Activated T-cell treated with anti-CD3 and anti-CD28 coated beads, Interleukin-2, amount 50 U/mL, for 48 hours (primary cell): ENCODE data around the gene TMEM232.

Experiments
- DNase-seq, 2 experiments: peaks; one replicate each; pipeline ENCODE4 v3.0.0-alpha.2; 2020

Gene TMEM232

DNA sequence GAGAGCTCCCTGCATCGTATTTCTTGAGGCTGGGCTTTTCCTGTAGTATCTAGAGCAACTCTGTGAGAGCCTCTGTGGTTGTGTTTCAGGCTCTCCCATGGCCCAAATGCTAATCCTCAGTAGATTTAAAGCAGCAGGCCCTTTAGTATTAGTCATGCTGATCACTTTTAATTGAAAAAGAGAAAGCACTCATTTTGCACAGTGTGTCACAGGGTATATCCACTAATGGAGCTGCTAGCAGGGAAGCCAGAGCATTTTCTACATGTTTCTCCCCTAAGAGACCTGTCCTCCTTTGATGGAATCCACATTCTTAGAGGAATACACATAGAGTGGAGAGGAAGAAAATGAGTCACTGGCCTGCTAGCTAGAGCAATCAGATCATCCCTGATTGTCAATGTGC, 348.5 kb downstream of the TMEM232 start:
- DNase-seq: no peak

DNA sequence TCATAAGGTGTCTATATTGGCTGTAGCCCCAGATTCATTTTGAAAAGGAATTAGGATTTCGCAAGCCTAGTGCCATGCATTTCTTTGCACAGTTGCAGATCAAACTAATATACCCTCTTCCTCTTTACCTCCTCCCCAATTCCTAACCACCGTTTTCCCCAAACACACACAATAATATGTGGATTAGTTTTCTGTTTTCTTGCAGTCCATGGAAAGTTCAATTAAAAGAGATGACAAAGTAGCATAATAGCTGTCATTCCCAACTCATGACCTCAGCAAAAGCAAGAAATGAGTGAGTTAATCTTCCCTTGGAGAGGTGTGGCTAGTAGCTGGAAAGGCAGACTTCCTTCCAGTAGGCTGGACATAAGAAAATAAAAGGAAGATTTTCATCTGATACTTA, 349.1 kb downstream of the TMEM232 start:
- no peak for DNase-seq

DNA sequence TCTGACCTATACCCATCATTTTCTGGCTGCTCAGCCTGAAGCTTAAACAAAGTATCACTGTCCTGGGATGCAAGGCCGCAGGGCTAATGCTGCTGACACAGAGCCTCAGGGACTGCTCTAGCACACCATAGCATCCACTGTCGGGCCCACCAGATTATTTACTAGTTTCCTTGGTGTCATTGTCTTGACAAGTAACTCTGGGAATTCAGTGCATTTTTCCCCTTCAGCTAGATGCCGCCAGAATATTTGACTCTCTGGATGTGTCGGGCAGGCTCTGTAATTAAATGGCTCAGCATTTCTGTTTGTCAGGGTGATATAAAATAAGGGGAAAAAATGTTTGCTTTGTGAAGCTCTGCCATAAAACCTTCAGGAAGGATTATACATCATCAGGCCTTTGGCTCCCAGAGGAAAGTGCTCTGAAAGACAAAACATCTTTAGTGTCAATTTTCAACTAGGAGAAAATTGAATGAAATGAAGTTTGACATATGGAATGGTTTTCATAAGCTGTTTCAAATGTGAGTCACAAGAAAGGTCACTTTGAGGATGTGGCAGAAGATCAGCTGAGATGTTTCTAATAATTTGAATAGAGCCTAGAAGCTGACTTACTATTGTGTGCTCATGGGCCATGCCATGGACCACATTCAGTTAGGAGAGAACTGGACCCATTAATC, 350.1 kb downstream of the TMEM232 start:
- no peak for DNase-seq

GRCh38 chr5:110371725-110372041, 354.8 kb downstream of the TMEM232 start:
- DNase-seq: no peak

DNA sequence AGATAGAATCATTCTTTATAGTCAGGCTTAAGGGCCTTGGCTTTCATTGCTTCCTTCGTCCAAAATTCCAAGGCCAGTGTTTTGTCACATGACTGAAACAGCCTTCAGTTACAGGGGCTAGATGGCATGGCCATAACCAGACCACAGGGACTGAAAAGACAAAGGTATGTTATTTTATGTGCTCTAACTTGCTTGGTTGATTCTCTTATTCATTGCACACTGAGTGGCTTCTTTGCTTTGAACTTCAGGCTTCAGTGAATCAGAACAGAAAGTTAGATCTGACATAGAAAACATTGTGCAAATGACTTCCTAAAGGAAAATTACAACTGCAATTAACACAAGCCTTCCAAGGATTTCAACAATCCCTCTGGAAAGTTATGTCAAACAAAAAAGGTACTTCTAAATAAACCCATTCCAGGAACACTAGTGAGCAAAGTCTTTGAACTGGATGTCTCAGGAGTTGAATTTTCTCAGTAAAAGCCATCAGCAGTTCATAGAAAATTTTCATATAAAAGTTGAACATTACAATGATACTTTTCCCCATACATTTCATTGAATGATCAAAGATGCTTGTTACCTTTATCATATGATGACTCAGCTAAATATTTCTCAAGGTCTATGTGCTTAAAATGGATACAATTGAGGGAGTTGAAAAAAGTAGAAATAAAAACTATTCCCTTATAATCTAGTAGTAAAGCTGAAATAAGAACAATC, 355.3 kb downstream of the TMEM232 start:
- no peak for DNase-seq
